HepG2 (cell line): Measurements from ENCODE around the gene GDPD5. TPM values are rescaled to one million over a fixed set of nuclear protein-coding genes. Genes with fewer than 3 reads are reported as not detected.

ENCODE experiments used
- ATF7 ChIP-seq, 2 experiments: fragments of 450-650 bp in 1 of 2; sonication (generic) in 1 of 2; formaldehyde crosslinking in 1 of 2; IDR thresholded peaks; 2 replicates each; pipeline versions ENCODE4 v1.4.0 to v1.6.1; 2016 to 2020; ENCODE audit warnings: antibody characterized with exemption in 1 of 2, mild to moderate bottlenecking in 1 of 2, missing genetic modification reagents in 1 of 2
- BHLHE40 ChIP-seq: IDR thresholded peaks from 2 replicates; pipeline ENCODE4 v1.6.1; 2011; ENCODE audit warnings: low read length, improper control_type of control experiment
- DRAP1 ChIP-seq: IDR thresholded peaks from 2 replicates; pipeline ENCODE4 v1.6.1; 2016; ENCODE audit warnings: missing genetic modification reagents, missing compliant biosample characterization
- GABPB1 ChIP-seq: IDR thresholded peaks from 2 replicates; pipeline ENCODE4 v1.6.1; 2016; ENCODE audit warnings: mild to moderate bottlenecking, missing genetic modification reagents, moderate library complexity, missing compliant biosample characterization
- GRHL1 ChIP-seq: sonication (generic); formaldehyde crosslinking; conservative IDR thresholded peaks from 2 replicates; pipeline ENCODE4 v1.8.0; 2022; ENCODE audit warnings: missing genetic modification reagents
- IKZF4 ChIP-seq: sonication (generic); formaldehyde crosslinking; IDR thresholded peaks from 2 replicates; pipeline ENCODE4 v1.5.1; 2020; ENCODE audit warnings: borderline replicate concordance, mild to moderate bottlenecking, low read depth, missing genetic modification reagents; ENCODE audit errors: not compliant biosample characterization
- KDM2A ChIP-seq: sonication (generic); formaldehyde crosslinking; IDR thresholded peaks from 2 replicates; pipeline ENCODE4 v1.4.0; 2020; ENCODE audit warnings: low read depth, missing genetic modification reagents, borderline replicate concordance
- MED13 ChIP-seq: sonication (generic); formaldehyde crosslinking; IDR thresholded peaks from 2 replicates; pipeline ENCODE4 v1.5.0; 2020; ENCODE audit warnings: missing genetic modification reagents
- NCOA2 ChIP-seq: sonication (generic); formaldehyde crosslinking; IDR thresholded peaks from 2 replicates; pipeline ENCODE4 v1.8.0; 2022; ENCODE audit warnings: inconsistent platforms
- PAWR ChIP-seq: sonication (generic); formaldehyde crosslinking; IDR thresholded peaks from 2 replicates; pipeline ENCODE4 v1.4.0; 2020; ENCODE audit warnings: missing genetic modification reagents, mild to moderate bottlenecking, borderline replicate concordance
- SNAPC5 ChIP-seq: sonication (generic); formaldehyde crosslinking; IDR thresholded peaks from 2 replicates; pipeline ENCODE4 v1.8.1; 2023; ENCODE audit warnings: mild to moderate bottlenecking, missing genetic modification reagents, borderline replicate concordance
- TBX3 ChIP-seq: fragments of 450-650 bp; IDR thresholded peaks from 2 replicates; pipeline ENCODE4 v1.6.1; 2017; ENCODE audit warnings: antibody characterized with exemption, mild to moderate bottlenecking, inconsistent platforms, borderline replicate concordance
- ZHX2 ChIP-seq, 2 experiments: sonication (generic) in 1 of 2; formaldehyde crosslinking in 1 of 2; IDR thresholded peaks; 2 replicates each; pipeline versions ENCODE4 v1.6.1 to v1.9.0; 2014 to 2022; ENCODE audit warnings: antibody characterized with exemption in 1 of 2, borderline replicate concordance in 1 of 2, inconsistent platforms in 1 of 2, low read depth in 1 of 2, missing genetic modification reagents in 1 of 2
- ZNF121 ChIP-seq: sonication (generic); formaldehyde crosslinking; IDR thresholded peaks from 2 replicates; pipeline ENCODE4 v1.5.0; 2020; ENCODE audit warnings: mild to moderate bottlenecking, missing genetic modification reagents
- ZNF513 ChIP-seq: sonication (generic); formaldehyde crosslinking; conservative IDR thresholded peaks from 2 replicates; pipeline ENCODE4 v1.5.0; 2020; ENCODE audit warnings: missing genetic modification reagents
- ZNF547 ChIP-seq: sonication (generic); formaldehyde crosslinking; IDR thresholded peaks from 2 replicates; pipeline ENCODE4 v1.5.1; 2020; ENCODE audit warnings: mild to moderate bottlenecking, missing genetic modification reagents
- ZNF550 ChIP-seq: sonication (generic); formaldehyde crosslinking; IDR thresholded peaks from 2 replicates; pipeline ENCODE4 v1.4.0; 2020; ENCODE audit warnings: mild to moderate bottlenecking, missing genetic modification reagents, borderline replicate concordance
- ZNF552 ChIP-seq: sonication (generic); formaldehyde crosslinking; IDR thresholded peaks from 2 replicates; pipeline ENCODE4 v1.9.0; 2022; ENCODE audit warnings: missing genetic modification reagents, mild to moderate bottlenecking, borderline replicate concordance
- ZNF598 ChIP-seq: sonication (generic); formaldehyde crosslinking; IDR thresholded peaks from 2 replicates; pipeline ENCODE4 v1.5.1; 2020; ENCODE audit warnings: mild to moderate bottlenecking, missing genetic modification reagents, borderline replicate concordance
- ZNF766 ChIP-seq: sonication (generic); formaldehyde crosslinking; IDR thresholded peaks from 2 replicates; pipeline ENCODE4 v1.5.0; 2020; ENCODE audit warnings: missing genetic modification reagents, borderline replicate concordance
- polyA plus RNA-seq, 8 experiments: library from polyadenylated mRNA; depleted of rRNA in 3 of 8; stranded (reverse) in 7 of 8; unstranded in 1 of 8; fragments of >200 nt; fragmentation: Illumina TruSeq in 4 of 8; extraction: Trizol in 4 of 8; gene quantifications; 2 replicates each; pipeline versions ENCODE4 v1.2.1 to v1.2.3, GENCODE V29; 2011 to 2016; ENCODE audit warnings: low read depth in 4 of 8, missing spikeins in 1 of 8, mixed read lengths in 1 of 8; ENCODE audit not compliant: insufficient read depth in 1 of 8
- total RNA-seq, 5 experiments: library from RNA; depleted of rRNA; stranded (reverse); fragments of >200 nt; fragmentation: Illumina TruSeq; extraction: Trizol; gene quantifications; 2 replicates each; pipeline ENCODE4 v1.2.3, GENCODE V29; 2016; ENCODE audit warnings: low read depth in 1 of 5

The GDPD5 gene
- total and polyA plus RNA-seq, 2 of the 13 experiments (the other 11 are each of a cell fraction or from before 2014, with no cell fraction given): 55.0 to 67.5 TPM

DNA sequence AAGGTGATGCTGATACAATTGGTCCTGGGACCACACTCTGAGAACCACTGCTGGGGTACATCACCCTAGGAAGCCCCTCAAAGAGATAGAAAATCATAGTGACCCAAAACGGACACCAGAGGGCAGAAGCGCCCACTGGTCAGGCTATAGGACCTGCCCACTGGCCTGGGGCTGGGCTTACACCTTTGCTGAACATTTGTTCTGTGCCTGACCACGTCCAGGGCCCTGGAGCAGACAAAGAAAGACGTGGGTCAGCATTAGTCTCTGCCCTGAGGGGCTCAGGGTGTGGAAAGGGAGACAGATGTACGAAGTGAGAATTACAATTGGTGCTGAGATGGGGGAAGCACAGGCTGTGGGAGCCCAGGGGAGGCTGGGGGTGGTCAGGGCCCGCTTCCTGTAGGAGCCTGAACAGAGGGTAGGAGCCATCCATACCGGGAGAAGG lies 21.9 kb upstream of the GDPD5 start (continued):
- TF ChIP-seq DRAP1 (CRISPR knock-in tag) (no peak), IKZF4 (CRISPR knock-in tag) (no peak), GABPB1 (CRISPR knock-in tag) (no peak), ZNF513 (CRISPR knock-in tag) (no peak), ATF7 (IDR thresholded peaks at IDR 0.05) (no peak), ATF7 (CRISPR knock-in tag; IDR thresholded peaks at IDR 0.05) (no peak), ZHX2 (IDR thresholded peaks at IDR 0.05; ENCODE audit: low read depth) (no peak), ZHX2 (CRISPR knock-in tag; IDR thresholded peaks at IDR 0.05; ENCODE audit: borderline replicate concordance) (no peak), TBX3 (no peak), MED13 (CRISPR knock-in tag) (no peak), KDM2A (CRISPR knock-in tag) (peak; percentile 32; the same call in 1 of the 2 replicates), ZNF550 (CRISPR knock-in tag) (no peak), ZNF547 (CRISPR knock-in tag) (0 out of 2 replicates have a peak, but pooled peaks have one; percentile 32), ZNF598 (no peak), NCOA2 (no peak), PAWR (CRISPR knock-in tag) (no peak), ZNF552 (no peak), GRHL1 (CRISPR knock-in tag) (no peak), ZNF766 (CRISPR knock-in tag) (no peak), ZNF121 (CRISPR knock-in tag) (no peak), SNAPC5 (no peak), BHLHE40 (0 out of 2 replicates have a peak, but pooled peaks have one; percentile 13)
